H9 (cell line): ENCODE results near the gene CAPG. TPM values are rescaled to one million over a fixed set of nuclear protein-coding genes. Genes with fewer than 3 reads are reported as not detected.
A peak's percentile ranks its signal among the peaks of the same experiment; 100 is the strongest.

ENCODE experiments used
- DNase-seq: peaks from one replicate; pipeline ENCODE4 v3.0.0-alpha.2; 2017
- H2AFZ ChIP-seq: one replicate; pipeline ENCODE4 v1.6.1; 2013; ENCODE audit warnings: mild to moderate bottlenecking, low read length, control low read depth, moderate library complexity
- H2AK5ac ChIP-seq: 2 replicates; pipeline ENCODE4 v1.6.1; 2013; ENCODE audit warnings: low read length, control low read depth, mixed read lengths; ENCODE audit not compliant: insufficient read length
- H2BK120ac ChIP-seq: one replicate; pipeline ENCODE4 v1.6.1; 2013; ENCODE audit warnings: low read depth, mild to moderate bottlenecking, low read length, control low read depth, inconsistent platforms; ENCODE audit not compliant: poor library complexity, severe bottlenecking
- H2BK12ac ChIP-seq: 2 replicates; pipeline ENCODE4 v1.6.1; 2013; ENCODE audit warnings: low read length, control low read depth, mixed read lengths, low read depth; ENCODE audit not compliant: insufficient read length
- H2BK15ac ChIP-seq: 2 replicates; pipeline ENCODE4 v1.6.1; 2013; ENCODE audit warnings: low read depth, low read length, control low read depth
- H2BK20ac ChIP-seq: one replicate; pipeline ENCODE4 v1.6.1; 2013; ENCODE audit warnings: low read depth, mild to moderate bottlenecking, low read length, control low read depth, inconsistent platforms; ENCODE audit not compliant: poor library complexity, severe bottlenecking
- H2BK5ac ChIP-seq: 2 replicates; pipeline ENCODE4 v1.6.1; 2013; ENCODE audit warnings: low read length, control low read depth, mixed read lengths; ENCODE audit not compliant: insufficient read length
- H3K14ac ChIP-seq: 2 replicates; pipeline ENCODE4 v1.6.1; 2013; ENCODE audit warnings: low read length, control low read depth; ENCODE audit not compliant: insufficient read depth
- H3K18ac ChIP-seq: 2 replicates; pipeline ENCODE4 v1.6.1; 2013; ENCODE audit warnings: low read depth, mild to moderate bottlenecking, mixed read lengths, low read length, control low read depth; ENCODE audit not compliant: insufficient read length
- H3K23ac ChIP-seq: 2 replicates; pipeline ENCODE4 v1.6.1; 2013; ENCODE audit warnings: low read length, control low read depth, mixed read lengths, low read depth; ENCODE audit not compliant: insufficient read length
- H3K23me2 ChIP-seq: 2 replicates; pipeline ENCODE4 v1.6.1; 2013; ENCODE audit warnings: low read depth, mild to moderate bottlenecking, mixed read lengths, low read length, control low read depth; ENCODE audit not compliant: insufficient read length, poor library complexity, severe bottlenecking
- H3K27ac ChIP-seq: 2 replicates; pipeline ENCODE4 v1.5.1; 2013; ENCODE audit warnings: low read length, control low read depth, mixed read lengths, low read depth; ENCODE audit not compliant: insufficient read length
- H3K27me3 ChIP-seq: 2 replicates; pipeline ENCODE4 v1.6.1; 2013; ENCODE audit warnings: low read length, control low read depth, inconsistent platforms; ENCODE audit not compliant: insufficient read depth
- H3K4ac ChIP-seq: 2 replicates; pipeline ENCODE4 v1.6.1; 2013; ENCODE audit warnings: low read depth, mild to moderate bottlenecking, control low read depth, inconsistent platforms, low read length, moderate library complexity
- H3K4me1 ChIP-seq: 2 replicates; pipeline ENCODE4 v1.6.1; 2013; ENCODE audit warnings: low read length, control low read depth, inconsistent platforms; ENCODE audit not compliant: insufficient read depth
- H3K4me2 ChIP-seq: 2 replicates; pipeline ENCODE4 v1.6.1; 2013; ENCODE audit warnings: low read length, control low read depth, mixed read lengths; ENCODE audit not compliant: insufficient read length, insufficient read depth
- H3K56ac ChIP-seq: 2 replicates; pipeline ENCODE4 v1.6.1; 2013; ENCODE audit warnings: low read depth, mild to moderate bottlenecking, mixed read lengths, low read length, control low read depth; ENCODE audit not compliant: insufficient read length
- H3K79me1 ChIP-seq: 2 replicates; pipeline ENCODE4 v1.6.1; 2013; ENCODE audit warnings: low read depth, mild to moderate bottlenecking, moderate library complexity, low read length, control low read depth, inconsistent platforms; ENCODE audit not compliant: insufficient read depth, poor library complexity, severe bottlenecking
- H3K79me2 ChIP-seq: 2 replicates; pipeline ENCODE4 v1.6.1; 2013; ENCODE audit warnings: low read length, control low read depth, inconsistent platforms; ENCODE audit not compliant: insufficient read depth
- H3K9ac ChIP-seq: 2 replicates; pipeline ENCODE4 v1.6.1; 2013; ENCODE audit warnings: low read length, control low read depth, mixed read lengths; ENCODE audit not compliant: insufficient read length; ENCODE audit errors: extremely low read depth
- H3K9me3 ChIP-seq: one replicate; pipeline ENCODE4 v1.6.1; 2013; ENCODE audit warnings: low read depth, low read length, inconsistent platforms; ENCODE audit not compliant: control insufficient read depth
- H3T11ph ChIP-seq: one replicate; pipeline ENCODE4 v1.6.1; 2013; ENCODE audit warnings: mild to moderate bottlenecking, low read length, control low read depth, inconsistent platforms
- H4K20me1 ChIP-seq: one replicate; pipeline ENCODE4 v1.6.1; 2013; ENCODE audit not compliant: control insufficient read depth, insufficient read length, insufficient read depth
- H4K5ac ChIP-seq: 2 replicates; pipeline ENCODE4 v1.6.1; 2013; ENCODE audit warnings: low read depth, mild to moderate bottlenecking, mixed read lengths, low read length, control low read depth; ENCODE audit not compliant: insufficient read length
- H4K8ac ChIP-seq: replicated peaks from 2 replicates; pipeline ENCODE4 v1.6.1; 2013; ENCODE audit warnings: low read length, control low read depth, mixed read lengths, low read depth; ENCODE audit not compliant: insufficient read length
- H4K91ac ChIP-seq: 2 replicates; pipeline ENCODE4 v1.6.1; 2013; ENCODE audit warnings: low read depth, mild to moderate bottlenecking, moderate library complexity, mixed read lengths, low read length, control low read depth; ENCODE audit not compliant: insufficient read length
- H3K27ac Mint-ChIP-seq, 3 experiments: 2 replicates in 2 of 3; 3 replicates in 1 of 3; pipeline ENCODE4 v1.8.0; 2020 to 2021; ENCODE audit warnings: mixed read lengths in 3 of 3, mild to moderate bottlenecking in 1 of 3, moderate library complexity in 1 of 3
- H3K27me3 Mint-ChIP-seq: 2 replicates; pipeline ENCODE4 v1.8.0; 2021; ENCODE audit warnings: low read depth, mild to moderate bottlenecking, moderate library complexity, mixed read lengths
- H3K36me3 Mint-ChIP-seq, 3 experiments: 2 replicates in 2 of 3; 3 replicates in 1 of 3; pipeline ENCODE4 v1.8.0; 2020 to 2021; ENCODE audit warnings: low read depth in 3 of 3, mixed read lengths in 3 of 3; ENCODE audit not compliant: insufficient read depth in 1 of 3
- H3K4me1 Mint-ChIP-seq, 2 experiments: 2 replicates each; pipeline ENCODE4 v1.8.0; 2020; ENCODE audit warnings: mixed read lengths in 2 of 2
- H3K4me3 Mint-ChIP-seq, 2 experiments: 2 replicates in 1 of 2; 3 replicates in 1 of 2; pipeline ENCODE4 v1.8.0; 2020 to 2021; ENCODE audit warnings: mild to moderate bottlenecking in 2 of 2, mixed read lengths in 2 of 2, moderate library complexity in 1 of 2
- H3K9me3 Mint-ChIP-seq, 2 experiments: 2 replicates in 1 of 2; 3 replicates in 1 of 2; pipeline ENCODE4 v1.8.0; 2020; ENCODE audit warnings: mild to moderate bottlenecking in 2 of 2, mixed read lengths in 2 of 2, moderate library complexity in 1 of 2
- WGBS: extraction: QIAGEN DNeasy Blood & Tissue Kit; methylation state at CpG from one replicate; pipeline ENCODE4 v1.1.7; 2013; ENCODE audit warnings: missing lambda C conversion rate, low lambda C conversion rate, mixed read lengths; ENCODE audit not compliant: insufficient read length; ENCODE audit errors: extremely low coverage; 5-methylcytosine and 5-hydroxymethylcytosine counted together
- total RNA-seq: library from RNA; stranded (reverse); gene quantifications from 2 replicates; pipeline ENCODE4 v1.2.1, GENCODE V29; 2021
- TF ChIP-seq, protein P1 (sequence below): fragments of 200-600 bp; sonication (generic); conservative IDR thresholded peaks from 3 replicates; pipeline ENCODE4 v1.8.0; 2021; ENCODE audit warnings: antibody characterized with exemption, mild to moderate bottlenecking

Gene CAPG
- total RNA-seq, 1 experiment from 2014 or later = 72.8 TPM

DNA sequence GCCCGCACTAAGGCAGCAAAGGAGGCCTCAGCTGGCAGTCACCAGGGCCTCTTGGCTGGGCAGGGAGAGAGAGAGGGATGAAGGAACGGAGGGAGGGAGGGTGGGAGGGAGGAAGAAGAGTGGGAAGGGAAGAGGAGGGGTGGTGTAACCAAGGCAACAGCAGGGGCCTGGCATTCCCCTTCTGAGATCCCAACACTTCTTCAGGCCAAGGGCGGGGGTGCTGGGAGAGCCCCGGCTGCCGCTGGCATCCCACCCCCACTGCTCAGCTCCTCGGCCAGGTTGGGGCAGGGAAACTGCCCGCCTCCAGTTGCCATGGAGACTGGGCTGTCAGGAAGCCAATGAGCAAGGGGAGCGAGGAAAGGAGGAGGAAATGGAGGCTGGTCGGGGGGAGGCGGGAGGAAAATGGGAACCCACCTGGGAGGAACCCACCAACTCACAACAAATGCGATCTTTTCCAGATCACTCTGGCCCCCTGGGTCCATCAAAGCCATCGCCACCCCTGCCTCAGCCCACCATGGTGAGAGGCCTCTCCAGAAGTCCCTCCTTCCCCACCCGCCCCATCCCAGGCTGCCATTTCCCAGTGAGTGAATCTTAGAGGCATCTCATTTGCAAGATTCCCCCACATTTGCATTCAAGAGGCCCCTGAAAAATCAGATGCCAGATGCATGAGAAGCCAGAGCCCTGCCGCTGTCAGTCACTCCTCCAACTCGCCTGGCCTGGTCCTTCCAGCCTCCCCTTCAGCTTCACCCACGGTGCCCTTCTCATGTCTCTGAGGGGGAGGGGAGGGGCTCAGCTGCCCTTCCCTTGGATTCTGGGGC is 20.8 kb upstream of the CAPG start:
- Mint-ChIP-seq H3K4me1 (peaks cover 45 to 63% of the 10 kb centered on the region in 2 experiments), H3K4me3 (peak overlapping the region; percentile 60 to 77), H3K36me3 (no peaks in the 10 kb centered on the region; a peak in 1 of 7 replicates), H3K27ac (peak overlapping the region; percentile 82 to 98 (median 91); a peak in 6 of 7 replicates), H3K9me3 (no peaks in the 10 kb centered on the region), H3K27me3 (peaks cover 27% of the 10 kb centered on the region)
- no peak overlapping the region for H2AK5ac ChIP-seq
- no peak overlapping the region for H3K27ac ChIP-seq
- no peak overlapping the region for H4K91ac ChIP-seq
- no peak overlapping the region for H3K23ac ChIP-seq
- no peak overlapping the region for H2BK120ac ChIP-seq
- DNase-seq = peak; percentile 97
- no peak overlapping the region for H3K4ac ChIP-seq
- TF ChIP-seq, protein P1, sequence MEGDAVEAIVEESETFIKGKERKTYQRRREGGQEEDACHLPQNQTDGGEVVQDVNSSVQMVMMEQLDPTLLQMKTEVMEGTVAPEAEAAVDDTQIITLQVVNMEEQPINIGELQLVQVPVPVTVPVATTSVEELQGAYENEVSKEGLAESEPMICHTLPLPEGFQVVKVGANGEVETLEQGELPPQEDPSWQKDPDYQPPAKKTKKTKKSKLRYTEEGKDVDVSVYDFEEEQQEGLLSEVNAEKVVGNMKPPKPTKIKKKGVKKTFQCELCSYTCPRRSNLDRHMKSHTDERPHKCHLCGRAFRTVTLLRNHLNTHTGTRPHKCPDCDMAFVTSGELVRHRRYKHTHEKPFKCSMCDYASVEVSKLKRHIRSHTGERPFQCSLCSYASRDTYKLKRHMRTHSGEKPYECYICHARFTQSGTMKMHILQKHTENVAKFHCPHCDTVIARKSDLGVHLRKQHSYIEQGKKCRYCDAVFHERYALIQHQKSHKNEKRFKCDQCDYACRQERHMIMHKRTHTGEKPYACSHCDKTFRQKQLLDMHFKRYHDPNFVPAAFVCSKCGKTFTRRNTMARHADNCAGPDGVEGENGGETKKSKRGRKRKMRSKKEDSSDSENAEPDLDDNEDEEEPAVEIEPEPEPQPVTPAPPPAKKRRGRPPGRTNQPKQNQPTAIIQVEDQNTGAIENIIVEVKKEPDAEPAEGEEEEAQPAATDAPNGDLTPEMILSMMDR = no peak
- H2BK5ac ChIP-seq = no peak overlapping the region
- H2BK15ac ChIP-seq = no peak overlapping the region
- H4K20me1 ChIP-seq = no peaks in the 10 kb centered on the region
- no peak overlapping the region for H3K9ac ChIP-seq
- no peaks in the 10 kb centered on the region; the same call in 1 of the 2 replicates for H3K27me3 ChIP-seq
- H3T11ph ChIP-seq = no peak overlapping the region
- peaks cover 5% of the 10 kb centered on the region for H3K23me2 ChIP-seq
- no peaks in the 10 kb centered on the region for H3K79me1 ChIP-seq
- H3K9me3 ChIP-seq = no peaks in the 10 kb centered on the region
- H2BK12ac ChIP-seq = no peak overlapping the region
- H4K5ac ChIP-seq = no peak overlapping the region
- no peaks in the 10 kb centered on the region for H3K79me2 ChIP-seq
- H2BK20ac ChIP-seq = no peak overlapping the region
- peak overlapping the region; percentile 63 for H3K18ac ChIP-seq
- WGBS = no CpG with 5 or more reads among the region's 16 CpGs
- H2AFZ ChIP-seq = no peak overlapping the region
- peaks cover 19% of the 10 kb centered on the region; the same call in 1 of the 2 replicates for H3K4me1 ChIP-seq
- H3K14ac ChIP-seq = peak overlapping the region; percentile 72
- H3K56ac ChIP-seq = no peak overlapping the region
- peak overlapping the region; percentile 61 for H3K4me2 ChIP-seq
- H4K8ac ChIP-seq = no peak overlapping the region
